ENCODE measurements around the gene HS3ST6. TPM values are rescaled to one million over a fixed set of nuclear protein-coding genes. Genes with fewer than 3 reads are reported as not detected.

The HS3ST6 gene
- total and polyA plus RNA-seq, 2 of the 13 experiments (the other 11 are each of a cell fraction or from before 2014, with no cell fraction given): not detected

GRCh38 chr16:1964506-1965395 is 46.5 kb upstream of the HS3ST6 start, which contains the start of gene RPS2 (continued):
- TF ChIP-seq MTERF4 (CRISPR knock-in tag; IDR thresholded peaks at IDR 0.05): 0 out of 2 replicates have a peak, but pooled peaks have one; percentile 34
- no peak for TF ChIP-seq SRSF9 (IDR thresholded peaks at IDR 0.05; ENCODE audit: borderline replicate concordance, insufficient read depth, low read depth, low read length, poor library complexity, severe bottlenecking)
- TF ChIP-seq ZNF331 (CRISPR knock-in tag; IDR thresholded peaks at IDR 0.05): no peak; the same call in 1 of the 2 replicates
- TF ChIP-seq ZNF772 (CRISPR knock-in tag; IDR thresholded peaks at IDR 0.05): peak; percentile 91
- peak; percentile 81; the same call in 1 of the 2 replicates for TF ChIP-seq ZNF614 (CRISPR knock-in tag; IDR thresholded peaks at IDR 0.05; ENCODE audit: borderline replicate concordance)
- no peak; the same call in 1 of the 2 replicates for TF ChIP-seq SAFB2 (CRISPR knock-in tag; IDR thresholded peaks at IDR 0.05; ENCODE audit: borderline replicate concordance, low read depth)
- TF ChIP-seq DRAP1 (CRISPR knock-in tag; IDR thresholded peaks at IDR 0.05): peak; percentile 96
- TF ChIP-seq PBX2 (CRISPR knock-in tag; IDR thresholded peaks at IDR 0.05): no peak
- peak; percentile 63; the same call in 1 of the 2 replicates for TF ChIP-seq SIN3B (IDR thresholded peaks at IDR 0.05; ENCODE audit: low read length)
- TF ChIP-seq, protein P1, sequence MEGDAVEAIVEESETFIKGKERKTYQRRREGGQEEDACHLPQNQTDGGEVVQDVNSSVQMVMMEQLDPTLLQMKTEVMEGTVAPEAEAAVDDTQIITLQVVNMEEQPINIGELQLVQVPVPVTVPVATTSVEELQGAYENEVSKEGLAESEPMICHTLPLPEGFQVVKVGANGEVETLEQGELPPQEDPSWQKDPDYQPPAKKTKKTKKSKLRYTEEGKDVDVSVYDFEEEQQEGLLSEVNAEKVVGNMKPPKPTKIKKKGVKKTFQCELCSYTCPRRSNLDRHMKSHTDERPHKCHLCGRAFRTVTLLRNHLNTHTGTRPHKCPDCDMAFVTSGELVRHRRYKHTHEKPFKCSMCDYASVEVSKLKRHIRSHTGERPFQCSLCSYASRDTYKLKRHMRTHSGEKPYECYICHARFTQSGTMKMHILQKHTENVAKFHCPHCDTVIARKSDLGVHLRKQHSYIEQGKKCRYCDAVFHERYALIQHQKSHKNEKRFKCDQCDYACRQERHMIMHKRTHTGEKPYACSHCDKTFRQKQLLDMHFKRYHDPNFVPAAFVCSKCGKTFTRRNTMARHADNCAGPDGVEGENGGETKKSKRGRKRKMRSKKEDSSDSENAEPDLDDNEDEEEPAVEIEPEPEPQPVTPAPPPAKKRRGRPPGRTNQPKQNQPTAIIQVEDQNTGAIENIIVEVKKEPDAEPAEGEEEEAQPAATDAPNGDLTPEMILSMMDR (CRISPR knock-in tag; IDR thresholded peaks at IDR 0.05): peak; percentile 2; the same call in 1 of the 2 replicates
- no peak for TF ChIP-seq ZSCAN29 (CRISPR knock-in tag; conservative IDR thresholded peaks at IDR 0.05)
- TF ChIP-seq ZNF512B (CRISPR knock-in tag; IDR thresholded peaks at IDR 0.05; ENCODE audit: borderline replicate concordance): no peak
- TF ChIP-seq ZNF547 (CRISPR knock-in tag; IDR thresholded peaks at IDR 0.05): peak; percentile 93
- TF ChIP-seq NCOA5 (CRISPR knock-in tag; IDR thresholded peaks at IDR 0.05): no peak
- TF ChIP-seq LRRFIP1 (CRISPR knock-in tag; conservative IDR thresholded peaks at IDR 0.05): no peak
- no peak for TF ChIP-seq PHB2 (IDR thresholded peaks at IDR 0.05; ENCODE audit: partially characterized antibody)
